Fibroblast of the aortic adventitia (primary cell): ENCODE measurements around the gene ORC6. TPM values are rescaled to one million over a fixed set of nuclear protein-coding genes. Genes with fewer than 3 reads are reported as not detected.

Source experiments
- DNase-seq: peaks from one replicate; pipeline ENCODE4 v3.0.0-alpha.2; 2010; ENCODE audit warnings: low read depth
- H3K4me3 ChIP-seq: 2 replicates; pipeline ENCODE4 v1.5.1; 2011; ENCODE audit warnings: low read depth, mild to moderate bottlenecking, control low read depth, low read length, moderate library complexity
- CTCF ChIP-seq: IDR thresholded peaks from 2 replicates; pipeline ENCODE4 v1.5.1; 2011; ENCODE audit warnings: mild to moderate bottlenecking, low read length, control low read depth, inconsistent platforms; ENCODE audit not compliant: insufficient read depth
- total RNA-seq: library from RNA; depleted of rRNA; stranded (reverse); fragments of >200 nt; gene quantifications from 2 replicates; pipeline ENCODE4 v1.2.3, GENCODE V29; 2012; ENCODE audit warnings: low replicate concordance

ORC6 gene
- total RNA-seq, 1 donor, result 17.2 TPM

GRCh38 chr16:46712911-46713310 is 23.5 kb downstream of the ORC6 start:
- no peak overlapping the region for H3K4me3 ChIP-seq
- no peak for DNase-seq
- TF ChIP-seq CTCF, result no peak

DNA sequence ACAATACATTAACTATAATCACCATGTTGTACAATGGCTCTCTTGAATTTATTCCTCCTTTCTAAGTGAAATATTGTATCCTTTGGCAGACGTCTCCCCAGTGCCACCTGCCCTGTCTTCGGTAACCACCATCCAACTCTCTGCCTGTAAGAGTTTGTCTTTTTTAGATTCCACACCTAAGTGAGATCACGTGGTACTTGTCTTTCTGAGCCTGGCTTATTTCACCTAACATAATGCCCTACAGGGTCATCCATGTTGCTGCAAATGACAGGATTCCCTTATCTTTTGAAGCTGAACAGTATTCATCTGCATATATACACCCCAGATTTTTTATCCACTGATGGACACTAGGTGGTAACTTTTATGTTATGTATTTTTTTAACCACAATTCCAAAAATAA is 24.2 kb downstream of the ORC6 start:
- no peak overlapping the region for H3K4me3 ChIP-seq
- DNase-seq, result no peak
- TF ChIP-seq CTCF, result no peak

DNA sequence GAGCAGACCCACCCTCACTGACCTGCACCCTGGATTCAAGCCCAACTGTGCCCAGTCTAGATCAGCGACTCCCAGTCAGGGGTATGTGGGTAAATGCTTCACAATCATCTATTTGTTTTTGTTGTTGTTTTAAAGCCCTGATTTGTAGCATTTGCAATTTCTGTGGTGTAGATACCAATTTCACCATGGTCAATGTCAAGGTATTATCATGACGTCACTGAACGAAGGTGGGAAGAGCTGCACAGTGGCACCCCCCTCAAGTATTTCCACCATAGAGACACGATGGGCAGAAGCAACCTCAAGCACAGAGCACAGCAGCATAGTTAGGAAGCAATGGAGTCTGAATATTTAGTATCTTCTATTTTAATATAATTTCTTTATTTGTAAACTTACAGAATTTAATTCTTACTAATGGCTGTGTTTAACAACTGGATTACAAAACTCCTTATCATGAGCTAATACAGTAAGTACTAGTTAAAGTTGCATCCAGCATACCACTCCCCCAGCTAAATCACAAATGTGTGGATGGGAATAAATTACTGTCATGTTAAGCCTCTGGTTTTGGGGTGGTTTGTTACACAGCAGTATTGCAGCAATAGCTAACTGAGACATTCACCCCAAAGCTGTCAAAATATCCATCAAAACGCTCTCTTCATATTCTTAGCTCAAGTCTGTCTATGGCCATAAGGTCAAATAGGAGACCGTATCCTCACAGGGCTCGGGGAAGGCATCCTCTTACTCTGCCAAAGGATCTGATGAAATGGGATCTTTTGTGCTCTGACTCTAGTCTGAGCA is 25.5 kb downstream of the ORC6 start:
- TF ChIP-seq CTCF, result no peak
- H3K4me3 ChIP-seq, result no peak overlapping the region
- no peak for DNase-seq

DNA sequence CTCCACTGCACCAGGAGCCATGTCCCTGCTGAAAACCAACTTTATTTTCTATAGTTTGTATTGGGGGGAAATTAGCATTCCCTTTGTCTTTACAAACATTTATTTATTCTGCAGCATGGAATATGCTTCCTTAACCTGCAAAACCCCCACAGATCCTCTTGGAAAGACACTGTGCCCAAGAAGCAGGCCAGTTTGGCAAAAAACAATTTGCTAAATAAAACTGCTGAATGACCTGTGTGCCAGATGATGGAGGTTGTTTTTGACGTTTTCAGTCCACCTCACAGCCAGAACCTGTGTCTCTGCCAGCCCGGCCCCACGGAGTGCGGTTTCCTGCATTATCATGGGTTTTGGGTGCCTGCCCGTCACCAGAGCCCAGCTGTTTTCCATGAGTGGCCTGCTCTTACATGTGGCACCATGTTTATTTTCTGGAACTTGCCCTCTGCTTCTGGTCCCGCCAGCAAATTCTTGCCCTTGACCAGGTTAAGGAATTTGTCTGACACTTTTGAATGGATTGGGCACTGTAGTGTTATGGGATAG is 26.4 kb downstream of the ORC6 start:
- no peak overlapping the region for H3K4me3 ChIP-seq
- DNase-seq, result no peak
- TF ChIP-seq CTCF, result no peak

- no peak for DNase-seq
- H3K4me3 ChIP-seq, result no peak overlapping the region
- no peak for TF ChIP-seq CTCF
Measured at GRCh38 chr16:46717692-46718091, 28.2 kb downstream of the ORC6 start.

DNA sequence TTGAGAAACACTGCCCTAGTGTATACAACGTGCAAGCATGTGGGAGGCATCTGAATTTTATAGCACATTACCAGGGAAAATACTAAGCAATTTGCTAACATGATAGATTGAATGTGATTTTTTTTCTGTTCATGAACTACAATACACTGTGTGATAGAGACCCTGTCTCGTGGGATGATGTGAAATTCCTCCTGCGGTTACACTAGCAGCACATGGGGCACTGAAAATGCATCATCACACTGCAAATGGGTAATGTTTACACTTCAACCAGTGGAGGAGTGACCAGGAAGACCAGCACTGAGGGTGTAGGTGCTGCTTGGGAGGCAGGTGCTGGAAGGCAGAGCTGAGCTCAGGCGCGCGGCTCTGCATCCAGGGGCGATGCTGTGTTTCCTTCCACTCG is 28.8 kb downstream of the ORC6 start:
- H3K4me3 ChIP-seq, result no peak overlapping the region
- no peak for DNase-seq
- TF ChIP-seq CTCF, result no peak
